ENCODE measurements around the gene PTBP3. TPM values are rescaled to one million over a fixed set of nuclear protein-coding genes. Genes with fewer than 3 reads are reported as not detected.

PTBP3 gene
- polyA plus RNA-seq, 1 donor from 2014 or later: 36.1 TPM

- Histone ChIP-seq H3K4me2 (ENCODE audit: low read length) (no peak overlapping the region), H3K27me3 (ENCODE audit: insufficient read depth, low read depth, low read length) (no peaks in the 10 kb centered on the region), H3K27ac (ENCODE audit: low read length) (no peak overlapping the region), H2AFZ (ENCODE audit: low read depth, low read length) (no peak overlapping the region), H3K36me3 (ENCODE audit: insufficient read depth, low read length) (no peaks in the 10 kb centered on the region), H3K4me3 (ENCODE audit: low read length) (no peak overlapping the region), H3K9ac (ENCODE audit: low read length) (no peak overlapping the region), H3F3A (ENCODE audit: insufficient read depth, low read length, poor library complexity, severe bottlenecking) (no peaks in the 10 kb centered on the region), H4K20me1 (ENCODE audit: insufficient read depth) (no peaks in the 10 kb centered on the region), H3K9me2 (ENCODE audit: insufficient read depth, low read length) (no peaks in the 10 kb centered on the region), H3K79me2 (replicated peaks; ENCODE audit: insufficient read depth, low read length) (no peaks in the 10 kb centered on the region), H3K9me3 (ENCODE audit: low read length) (no peaks in the 10 kb centered on the region)
- TF ChIP-seq SMC3 (conservative IDR thresholded peaks at IDR 0.05; ENCODE audit: poor library complexity) (no peak), RAD21 (conservative IDR thresholded peaks at IDR 0.05) (no peak), REST (IDR thresholded peaks at IDR 0.05; ENCODE audit: borderline replicate concordance) (no peak), POLR2AphosphoS5 (IDR thresholded peaks at IDR 0.05) (no peak), CTCF (IDR thresholded peaks at IDR 0.05; ENCODE audit: poor library complexity, severe bottlenecking) (no peak), EZH2 (IDR thresholded peaks at IDR 0.05; ENCODE audit: borderline replicate concordance, insufficient read depth, low read length, poor library complexity, severe bottlenecking) (no peak), TAF1 (IDR thresholded peaks at IDR 0.05; ENCODE audit: low read depth) (no peak), EP300 (conservative IDR thresholded peaks at IDR 0.05; ENCODE audit: poor library complexity, severe bottlenecking) (no peak)
Measured at GRCh38 chr9:112258106-112258505, 75.3 kb downstream of the PTBP3 start.

- no peak overlapping the region for H3K4me3 ChIP-seq (ENCODE audit: low read length)
- H3K9me3 ChIP-seq (ENCODE audit: low read length): no peaks in the 10 kb centered on the region
- TF ChIP-seq TAF1 (IDR thresholded peaks at IDR 0.05; ENCODE audit: low read depth) (no peak), EZH2 (IDR thresholded peaks at IDR 0.05; ENCODE audit: borderline replicate concordance, insufficient read depth, low read length, poor library complexity, severe bottlenecking) (no peak), RAD21 (conservative IDR thresholded peaks at IDR 0.05) (no peak), MXI1 (conservative IDR thresholded peaks at IDR 0.05; ENCODE audit: poor library complexity, severe bottlenecking) (no peak), REST (IDR thresholded peaks at IDR 0.05; ENCODE audit: borderline replicate concordance) (no peak), EP300 (conservative IDR thresholded peaks at IDR 0.05; ENCODE audit: poor library complexity, severe bottlenecking) (no peak), CTCF (IDR thresholded peaks at IDR 0.05; ENCODE audit: poor library complexity, severe bottlenecking) (no peak), POLR2AphosphoS5 (IDR thresholded peaks at IDR 0.05) (no peak), SMC3 (conservative IDR thresholded peaks at IDR 0.05; ENCODE audit: poor library complexity) (no peak)
- H3K9ac ChIP-seq (ENCODE audit: low read length): no peak overlapping the region
- H3K36me3 ChIP-seq (ENCODE audit: insufficient read depth, low read length): no peaks in the 10 kb centered on the region
- H3K4me2 ChIP-seq (ENCODE audit: low read length): no peak overlapping the region
- no peak overlapping the region for H2AFZ ChIP-seq (ENCODE audit: low read depth, low read length)
- no peaks in the 10 kb centered on the region for H3K79me2 ChIP-seq (replicated peaks; ENCODE audit: insufficient read depth, low read length)
- no peaks in the 10 kb centered on the region for H3F3A ChIP-seq (ENCODE audit: insufficient read depth, low read length, poor library complexity, severe bottlenecking)
- H3K27ac ChIP-seq (ENCODE audit: low read length): no peak overlapping the region
- H4K20me1 ChIP-seq (ENCODE audit: insufficient read depth): no peaks in the 10 kb centered on the region
- H3K27me3 ChIP-seq (ENCODE audit: insufficient read depth, low read depth, low read length): no peaks in the 10 kb centered on the region
- H3K9me2 ChIP-seq (ENCODE audit: insufficient read depth, low read length): no peaks in the 10 kb centered on the region
Measured at GRCh38 chr9:112252194-112252593, 81.2 kb downstream of the PTBP3 start.

Measured in neural cell (in vitro differentiated cells).